Breast epithelium (tissue), 4 donors: ENCODE results near the gene PRKRIP1. TPM values are rescaled to one million over a fixed set of nuclear protein-coding genes. Genes with fewer than 3 reads are reported as not detected.
"Not testable (repeated sequence)": the region's sequence is repeated elsewhere in the genome, so short reads cannot be mapped to it uniquely, and the experiment has no call there.

Experiments
- DNase-seq, 2 donors: peaks; one replicate each; pipeline ENCODE4 v3.0.0-alpha.2; 2019; ENCODE audit warnings: low spot score in 2 of 2
- H3K27ac ChIP-seq, 2 donors: fragments of 200-600 bp; sonication (generic) in 1 of 2; one replicate each; pipeline ENCODE4 v1.5.1; 2016 to 2019; ENCODE audit warnings: mild to moderate bottlenecking in 1 of 2
- H3K27me3 ChIP-seq, 2 donors: fragments of 200-600 bp; sonication (generic) in 1 of 2; one replicate each; pipeline versions ENCODE4 v1.5.1 to v1.6.0; 2017 to 2019; ENCODE audit warnings: control low read depth in 1 of 2, mild to moderate bottlenecking in 1 of 2
- H3K36me3 ChIP-seq: fragments of 200-600 bp; one replicate; pipeline ENCODE4 v1.5.1; 2019
- H3K4me1 ChIP-seq, 2 donors: fragments of 200-600 bp; sonication (generic); one replicate each; pipeline ENCODE4 v1.5.1; 2016 to 2019; ENCODE audit warnings: control low read depth in 1 of 2
- H3K4me3 ChIP-seq, 3 donors: fragments of 200-600 bp; sonication (generic); 1 replicate in 2 of 3; 2 replicates in 1 of 3; pipeline ENCODE4 v1.5.1; 2016 to 2019; ENCODE audit warnings: mild to moderate bottlenecking in 3 of 3, moderate library complexity in 2 of 3
- H3K9me3 ChIP-seq, 2 donors: fragments of 200-600 bp; sonication (generic) in 1 of 2; one replicate each; pipeline ENCODE4 v1.5.1; 2016 to 2019; ENCODE audit warnings: control low read depth in 1 of 2
- POLR2A ChIP-seq: fragments of 450-650 bp; IDR thresholded peaks from one replicate; pipeline ENCODE4 v1.6.1; 2016; ENCODE audit warnings: antibody characterized with exemption, mild to moderate bottlenecking, moderate library complexity
- POLR2AphosphoS5 ChIP-seq, 3 donors: sonication (generic); formaldehyde crosslinking; IDR thresholded peaks; one replicate each; pipeline ENCODE4 v1.6.1; 2017; ENCODE audit warnings: antibody characterized with exemption in 3 of 3
- intact Hi-C: fragments of 100-400 bp; cut with DNase I; formaldehyde crosslinking; loops from one replicate; pipeline ENCODE4 v1.15.1; 2023; ENCODE audit warnings: low total_unique reads
- total RNA-seq, 3 donors: library from RNA; depleted of rRNA; stranded (reverse); fragments of >200 nt; gene quantifications; one replicate each; pipeline ENCODE4 v1.1.0, GENCODE V29; 2016
- TF ChIP-seq, protein P1 (sequence below), 3 donors: fragments of 450-650 bp; IDR thresholded peaks; one replicate each; pipeline ENCODE4 v1.5.1; 2016 to 2017; ENCODE audit warnings: antibody characterized with exemption in 3 of 3, mild to moderate bottlenecking in 3 of 3, moderate library complexity in 3 of 3

Gene PRKRIP1, protein sequence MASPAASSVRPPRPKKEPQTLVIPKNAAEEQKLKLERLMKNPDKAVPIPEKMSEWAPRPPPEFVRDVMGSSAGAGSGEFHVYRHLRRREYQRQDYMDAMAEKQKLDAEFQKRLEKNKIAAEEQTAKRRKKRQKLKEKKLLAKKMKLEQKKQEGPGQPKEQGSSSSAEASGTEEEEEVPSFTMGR
- 10 to 100 TPM; 17.3 to 30.5 (median 29.7) TPM for total RNA-seq

DNA sequence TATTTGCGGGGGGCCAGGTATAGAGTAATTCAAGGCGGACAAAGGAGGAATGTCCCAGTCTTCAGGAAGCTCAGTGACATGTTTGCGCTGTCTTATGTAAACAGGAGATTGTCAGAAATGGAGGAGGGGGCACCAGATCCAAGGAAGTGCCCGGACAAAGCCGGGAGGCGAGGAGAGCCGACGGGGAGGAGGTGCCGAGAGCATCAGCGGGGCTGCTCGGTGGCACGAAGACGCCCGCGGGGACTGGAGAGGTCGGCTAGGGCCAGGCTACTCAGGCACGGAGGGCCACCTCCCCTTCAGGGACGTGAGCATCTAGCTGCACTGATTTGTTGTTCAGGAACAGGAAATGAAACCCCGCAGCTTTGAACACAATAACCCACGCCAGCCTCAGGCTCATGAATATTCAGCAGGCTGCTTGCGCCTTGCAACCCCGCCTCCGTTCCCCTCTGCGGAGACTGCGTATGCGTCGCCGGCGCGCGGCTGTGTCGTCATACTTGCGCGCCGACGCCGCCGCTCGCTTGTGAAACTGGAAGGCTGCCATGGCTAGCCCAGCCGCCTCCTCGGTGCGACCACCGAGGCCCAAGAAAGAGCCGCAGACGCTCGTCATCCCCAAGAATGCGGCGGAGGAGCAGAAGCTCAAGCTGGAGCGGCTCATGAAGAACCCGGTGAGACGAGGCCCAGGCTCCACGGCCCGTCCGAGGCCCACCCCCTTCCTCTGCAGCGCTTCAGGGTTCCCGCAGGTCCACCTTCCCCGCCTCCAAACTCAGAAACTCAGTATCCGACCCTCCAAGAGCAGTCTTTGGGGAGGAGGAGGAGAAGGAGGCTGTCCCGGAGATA is at the start of gene PRKRIP1:
PRKRIP1 (plus strand) TSS at position 491 of the 837 bp plus-strand sequence; CDS start at position 540, 49 bp downstream.
- DNase-seq, result peak; percentile 78 to 79
- Histone ChIP-seq H3K36me3 (no peaks in the 10 kb centered on the region), H3K27ac (peak within 1 kb of the TSS; percentile 88 to 89), H3K9me3 (no peaks in the 10 kb centered on the region), H3K27me3 (no peaks in the 10 kb centered on the region), H3K4me3 (peak within 1 kb of the TSS; percentile 77 to 94 (median 87)), H3K4me1 (no peaks in the 10 kb centered on the region)
- TF ChIP-seq, protein P1, sequence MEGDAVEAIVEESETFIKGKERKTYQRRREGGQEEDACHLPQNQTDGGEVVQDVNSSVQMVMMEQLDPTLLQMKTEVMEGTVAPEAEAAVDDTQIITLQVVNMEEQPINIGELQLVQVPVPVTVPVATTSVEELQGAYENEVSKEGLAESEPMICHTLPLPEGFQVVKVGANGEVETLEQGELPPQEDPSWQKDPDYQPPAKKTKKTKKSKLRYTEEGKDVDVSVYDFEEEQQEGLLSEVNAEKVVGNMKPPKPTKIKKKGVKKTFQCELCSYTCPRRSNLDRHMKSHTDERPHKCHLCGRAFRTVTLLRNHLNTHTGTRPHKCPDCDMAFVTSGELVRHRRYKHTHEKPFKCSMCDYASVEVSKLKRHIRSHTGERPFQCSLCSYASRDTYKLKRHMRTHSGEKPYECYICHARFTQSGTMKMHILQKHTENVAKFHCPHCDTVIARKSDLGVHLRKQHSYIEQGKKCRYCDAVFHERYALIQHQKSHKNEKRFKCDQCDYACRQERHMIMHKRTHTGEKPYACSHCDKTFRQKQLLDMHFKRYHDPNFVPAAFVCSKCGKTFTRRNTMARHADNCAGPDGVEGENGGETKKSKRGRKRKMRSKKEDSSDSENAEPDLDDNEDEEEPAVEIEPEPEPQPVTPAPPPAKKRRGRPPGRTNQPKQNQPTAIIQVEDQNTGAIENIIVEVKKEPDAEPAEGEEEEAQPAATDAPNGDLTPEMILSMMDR (IDR thresholded peaks at IDR 0.05), result no peak
- TF ChIP-seq POLR2A (no peak), POLR2AphosphoS5 (IDR thresholded peaks at IDR 0.05) (peak; percentile 76 to 88 (median 77))
- intact Hi-C loops, result no loop called here

DNA sequence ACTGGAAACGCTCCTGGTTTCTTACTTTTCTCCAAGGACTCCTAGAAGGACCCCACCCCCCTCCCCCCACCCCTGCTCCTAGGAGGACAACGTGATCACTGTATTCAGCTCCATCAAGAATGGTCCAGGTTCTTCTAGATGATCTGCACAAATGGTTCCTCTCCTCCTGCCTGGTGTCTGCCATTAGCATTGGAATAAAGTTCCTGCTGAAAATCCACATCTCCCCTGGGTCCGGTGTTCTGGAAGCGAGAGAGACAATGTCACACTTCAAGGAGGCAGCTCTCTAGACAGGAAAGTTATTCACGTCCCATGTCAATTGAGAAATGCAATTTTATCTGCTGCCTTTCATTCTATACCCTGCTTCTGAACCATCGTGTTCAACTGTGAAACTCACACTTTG is 49.2 kb upstream of the PRKRIP1 start:
- H3K36me3 ChIP-seq, intact Hi-C loops, DNase-seq, H3K27ac ChIP-seq, H3K4me1 ChIP-seq, H3K9me3 ChIP-seq, H3K27me3 ChIP-seq, H3K4me3 ChIP-seq: not testable (repeated sequence)

DNA sequence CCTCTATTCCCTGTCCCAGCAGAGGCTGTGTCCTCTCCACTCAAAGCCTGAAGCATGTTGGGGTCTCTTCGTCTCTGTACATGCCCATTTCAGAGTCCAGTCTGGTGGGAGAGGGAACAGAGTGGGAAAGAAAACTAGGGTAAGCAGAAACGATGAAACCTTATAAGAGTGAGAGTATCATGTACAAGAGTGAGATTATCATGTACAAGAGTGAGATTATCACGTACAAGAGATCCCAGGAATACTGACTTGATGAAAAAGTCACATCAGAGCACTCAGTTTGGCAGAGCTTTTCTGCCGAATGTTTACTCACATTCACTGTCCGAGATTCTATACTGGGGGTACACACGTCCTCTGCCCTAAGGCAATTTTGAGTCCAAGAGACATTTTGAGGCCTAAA is 39.8 kb upstream of the PRKRIP1 start, which contains the start of gene SPDYE6:
SPDYE6 (minus strand) TSS at position 101 of the 400 bp plus-strand sequence. CDS start 421 bp downstream, outside the sequence.
- H3K9me3 ChIP-seq, H3K36me3 ChIP-seq, H3K4me3 ChIP-seq, H3K27me3 ChIP-seq, DNase-seq, intact Hi-C loops, H3K4me1 ChIP-seq, H3K27ac ChIP-seq: not testable (repeated sequence)

DNA sequence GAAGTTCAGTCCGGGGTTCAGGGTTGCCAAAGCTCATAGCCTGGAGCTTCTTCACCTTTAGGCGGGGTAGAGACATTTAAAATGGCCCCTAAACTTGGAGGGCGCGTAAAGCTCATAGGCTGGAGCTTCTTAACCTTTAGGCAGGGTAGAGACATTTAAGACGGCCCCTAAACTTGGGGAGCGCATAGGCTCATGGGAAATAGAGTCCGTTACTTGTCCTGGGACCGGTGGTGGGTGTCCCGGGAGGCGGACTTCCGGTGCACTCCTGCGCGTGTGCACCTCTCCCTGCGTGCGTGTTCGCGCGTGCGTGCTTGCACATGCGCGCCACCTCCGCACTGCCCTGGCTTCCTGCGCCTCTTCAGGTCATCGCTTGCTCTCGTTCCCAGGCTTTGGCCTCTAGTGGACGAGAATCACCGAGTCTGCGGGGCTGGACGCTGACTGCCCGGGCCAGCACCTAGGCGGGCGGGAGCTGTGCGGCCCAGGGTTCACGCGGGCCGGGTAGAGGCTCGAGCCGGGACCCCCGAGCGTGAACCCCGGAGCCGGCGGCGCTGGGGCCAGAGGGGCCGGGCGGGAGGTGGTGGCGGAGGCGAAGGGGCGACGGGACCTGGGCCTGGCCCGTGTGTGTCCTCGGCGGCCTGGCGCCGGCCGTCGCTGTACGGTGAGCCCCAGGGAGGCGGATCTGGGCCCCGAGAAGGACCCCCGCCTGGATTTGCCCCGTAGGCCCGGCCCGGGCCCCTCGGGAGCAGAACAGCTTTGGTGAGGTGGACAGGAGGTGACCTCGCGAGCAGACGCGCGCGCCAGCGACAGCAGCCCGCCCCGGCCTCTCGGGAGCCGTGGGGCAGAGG is 32.4 kb upstream of the PRKRIP1 start:
- H3K9me3 ChIP-seq, H3K4me1 ChIP-seq, H3K27me3 ChIP-seq, H3K36me3 ChIP-seq, intact Hi-C loops: not testable (repeated sequence)
- H3K4me3 ChIP-seq, result peak overlapping the region; percentile 67 to 78 (median 75)
- peak; percentile 92 to 96 for DNase-seq
- peak overlapping the region; percentile 90 to 95 for H3K27ac ChIP-seq
- TF ChIP-seq, protein P1 (IDR thresholded peaks at IDR 0.05), result peak in 2 of 3 donors; percentile 14 to 25
- TF ChIP-seq POLR2AphosphoS5 (IDR thresholded peaks at IDR 0.05), result peak in 2 of 3 donors; percentile 73 to 84

DNA sequence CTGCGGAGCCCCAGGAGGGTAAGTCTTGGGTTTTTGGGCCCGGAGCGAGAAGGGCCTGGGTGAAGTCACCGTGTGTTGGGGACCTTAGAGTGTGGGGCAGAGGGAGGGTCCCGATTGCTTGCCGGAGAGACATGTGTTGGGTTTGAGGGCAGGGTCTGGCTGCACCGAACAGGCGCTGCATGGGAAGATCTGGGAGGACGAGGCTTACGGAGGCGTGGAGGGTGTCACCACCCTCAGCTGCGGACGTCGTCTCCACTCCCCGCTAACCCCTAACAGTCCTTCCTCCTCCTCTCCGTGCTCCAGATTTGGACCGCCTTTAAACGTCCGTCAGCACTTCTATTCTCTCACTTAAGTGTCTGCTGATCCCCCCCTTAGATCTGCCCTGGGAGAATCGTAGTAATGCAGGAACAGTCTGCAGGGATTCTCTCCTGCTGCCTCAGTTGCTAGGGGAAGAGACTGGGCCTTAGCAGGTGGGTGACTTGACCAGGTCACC is 31.7 kb upstream of the PRKRIP1 start:
- intact Hi-C loops, result not testable (repeated sequence)

DNA sequence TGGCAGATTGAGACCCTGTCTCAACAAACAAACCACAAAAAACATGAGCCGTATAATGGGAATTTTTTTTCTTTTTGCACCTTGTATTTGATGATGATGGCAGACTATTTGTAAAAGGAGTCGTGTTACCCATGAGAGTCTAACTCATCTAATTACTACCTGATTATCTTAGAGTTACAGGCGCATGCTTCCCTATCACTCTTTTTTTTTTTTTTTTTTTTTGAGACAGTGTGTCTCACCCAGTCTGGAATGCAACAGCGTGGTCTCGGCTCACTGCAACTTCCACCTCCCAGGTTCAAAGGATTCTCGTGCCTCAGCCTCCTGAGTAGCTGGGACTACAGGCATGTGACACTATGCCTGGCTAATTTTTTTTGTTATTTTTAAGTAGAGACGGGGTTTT is 30.8 kb upstream of the PRKRIP1 start:
- H3K27me3 ChIP-seq, H3K27ac ChIP-seq, H3K36me3 ChIP-seq, DNase-seq, intact Hi-C loops, H3K9me3 ChIP-seq, H3K4me1 ChIP-seq: not testable (repeated sequence)
- peak overlapping the region in 1 of 3 donors; percentile 78 for H3K4me3 ChIP-seq

More for the DNA sequence above, 31.7 kb upstream of the PRKRIP1 start:
- Histone ChIP-seq H3K27ac (peak overlapping the region; percentile 90 to 95), H3K4me3 (peak overlapping the region; percentile 67 to 78 (median 75))
- not testable (repeated sequence) for DNase-seq, H3K27me3 ChIP-seq, H3K36me3 ChIP-seq, H3K9me3 ChIP-seq, H3K4me1 ChIP-seq

DNA sequence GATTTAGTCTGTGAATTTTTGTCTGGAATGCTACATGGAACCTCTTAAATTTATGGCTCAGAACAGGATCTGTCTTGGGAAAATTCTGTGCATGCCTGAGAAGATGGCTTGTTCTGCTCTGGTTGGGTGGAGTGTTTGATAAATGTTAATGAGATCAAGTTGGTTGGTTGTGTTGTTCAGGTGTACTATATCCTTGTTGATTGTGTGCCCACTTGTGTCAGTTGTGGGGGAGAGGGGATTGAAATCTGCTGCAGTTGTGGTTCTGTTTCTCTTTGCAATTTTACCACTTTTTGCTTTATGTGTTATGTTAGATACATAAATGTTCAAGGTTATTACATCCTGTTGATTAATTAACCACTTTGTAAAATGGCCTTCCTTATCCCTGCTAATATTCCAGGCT is 26.1 kb upstream of the PRKRIP1 start:
- DNase-seq, H3K27me3 ChIP-seq, H3K36me3 ChIP-seq, H3K9me3 ChIP-seq, H3K27ac ChIP-seq, H3K4me1 ChIP-seq, intact Hi-C loops, H3K4me3 ChIP-seq: not testable (repeated sequence)

DNA sequence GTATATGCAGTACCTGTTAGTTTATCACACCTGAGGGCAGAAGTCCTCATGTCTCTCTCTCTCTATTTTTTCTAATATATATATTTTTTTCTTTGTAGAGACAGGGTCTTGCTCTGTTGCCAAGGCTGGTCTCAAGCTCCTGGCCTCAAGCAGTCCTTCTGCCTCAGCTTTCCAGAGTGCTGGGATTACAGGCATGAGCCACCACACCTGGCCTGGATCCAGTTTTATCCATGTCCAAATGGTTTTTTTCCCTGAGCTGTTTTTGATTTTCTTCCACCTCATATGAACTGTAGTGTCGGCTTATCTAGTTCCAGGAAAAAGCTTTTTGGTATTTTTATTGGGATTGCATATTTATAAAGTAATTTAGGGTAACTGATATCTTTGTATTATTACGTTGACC is 23.4 kb upstream of the PRKRIP1 start:
- DNase-seq, H3K9me3 ChIP-seq, H3K36me3 ChIP-seq, H3K27ac ChIP-seq, intact Hi-C loops, H3K4me3 ChIP-seq, H3K27me3 ChIP-seq, H3K4me1 ChIP-seq: not testable (repeated sequence)
